HepG2 (cell line): Measurements from ENCODE around the gene CLEC16A. TPM values are rescaled to one million over a fixed set of nuclear protein-coding genes. Genes with fewer than 3 reads are reported as not detected.

Experiments used
- ATF2 ChIP-seq: sonication (generic); formaldehyde crosslinking; IDR thresholded peaks from 2 replicates; pipeline ENCODE4 v1.4.0; 2020; ENCODE audit warnings: missing genetic modification reagents
- FOXK1 ChIP-seq: sonication (generic); formaldehyde crosslinking; IDR thresholded peaks from 2 replicates; pipeline ENCODE4 v1.4.0; 2020; ENCODE audit warnings: low read depth, missing genetic modification reagents, borderline replicate concordance
- HMG20A ChIP-seq: IDR thresholded peaks from 2 replicates; pipeline ENCODE4 v1.6.1; 2016; ENCODE audit warnings: borderline replicate concordance
- KLF15 ChIP-seq: sonication (generic); formaldehyde crosslinking; IDR thresholded peaks from 2 replicates; pipeline ENCODE4 v1.8.1; 2023; ENCODE audit warnings: borderline replicate concordance, mild to moderate bottlenecking, inconsistent platforms, missing genetic modification reagents, mixed read lengths
- KLF9 ChIP-seq: IDR thresholded peaks from 2 replicates; pipeline ENCODE4 v1.6.1; 2016; ENCODE audit warnings: low read depth
- MNT ChIP-seq: fragments of 450-650 bp; IDR thresholded peaks from 2 replicates; pipeline ENCODE4 v1.6.1; 2016
- NFE2L1 ChIP-seq: sonication (generic); formaldehyde crosslinking; IDR thresholded peaks from 2 replicates; pipeline ENCODE4 v1.4.0; 2020; ENCODE audit warnings: missing genetic modification reagents, mild to moderate bottlenecking, borderline replicate concordance
- NFKBIZ ChIP-seq: IDR thresholded peaks from 2 replicates; pipeline ENCODE4 v1.6.1; 2018; ENCODE audit warnings: missing genetic modification reagents, missing compliant biosample characterization
- SALL2 ChIP-seq: sonication (generic); formaldehyde crosslinking; IDR thresholded peaks from 2 replicates; pipeline ENCODE4 v1.8.1; 2023; ENCODE audit warnings: mild to moderate bottlenecking, missing genetic modification reagents, inconsistent platforms
- THYN1 ChIP-seq: sonication (generic); formaldehyde crosslinking; IDR thresholded peaks from 2 replicates; pipeline ENCODE4 v1.8.1; 2023; ENCODE audit warnings: low read depth, mild to moderate bottlenecking, moderate library complexity, missing genetic modification reagents, borderline replicate concordance
- XRCC5 ChIP-seq: fragments of 200-400 bp; formaldehyde crosslinking; optimal IDR thresholded peaks from 2 replicates; pipeline ENCODE3; 2017; ENCODE audit warnings: mild to moderate bottlenecking, low read length
- ZBTB26 ChIP-seq: IDR thresholded peaks from 2 replicates; pipeline ENCODE4 v1.6.1; 2016; ENCODE audit warnings: missing compliant biosample characterization, missing genetic modification reagents, borderline replicate concordance
- ZBTB8A ChIP-seq: sonication (generic); formaldehyde crosslinking; IDR thresholded peaks from 2 replicates; pipeline ENCODE4 v1.4.0; 2020; ENCODE audit warnings: mild to moderate bottlenecking, low read depth, missing genetic modification reagents, borderline replicate concordance
- ZNF276 ChIP-seq: sonication (generic); formaldehyde crosslinking; IDR thresholded peaks from 2 replicates; pipeline ENCODE4 v1.4.0; 2020; ENCODE audit warnings: mild to moderate bottlenecking, low read depth, missing genetic modification reagents
- ZNF296 ChIP-seq: sonication (generic); formaldehyde crosslinking; conservative IDR thresholded peaks from 2 replicates; pipeline ENCODE4 v1.5.0; 2020; ENCODE audit warnings: mild to moderate bottlenecking, missing genetic modification reagents
- ZNF550 ChIP-seq: sonication (generic); formaldehyde crosslinking; IDR thresholded peaks from 2 replicates; pipeline ENCODE4 v1.4.0; 2020; ENCODE audit warnings: mild to moderate bottlenecking, missing genetic modification reagents, borderline replicate concordance
- ZNF564 ChIP-seq: sonication (generic); formaldehyde crosslinking; IDR thresholded peaks from 2 replicates; pipeline ENCODE4 v1.8.1; 2023; ENCODE audit warnings: mild to moderate bottlenecking, missing genetic modification reagents
- ZNF567 ChIP-seq: sonication (generic); formaldehyde crosslinking; IDR thresholded peaks from 2 replicates; pipeline ENCODE4 v1.8.1; 2023; ENCODE audit warnings: mild to moderate bottlenecking, missing genetic modification reagents, borderline replicate concordance
- ZNF784 ChIP-seq: sonication (generic); formaldehyde crosslinking; IDR thresholded peaks from 2 replicates; pipeline ENCODE4 v1.5.1; 2020; ENCODE audit warnings: missing genetic modification reagents, mild to moderate bottlenecking, borderline replicate concordance
- polyA plus RNA-seq, 8 experiments: library from polyadenylated mRNA; depleted of rRNA in 3 of 8; stranded (reverse) in 7 of 8; unstranded in 1 of 8; fragments of >200 nt; fragmentation: Illumina TruSeq in 4 of 8; extraction: Trizol in 4 of 8; gene quantifications; 2 replicates each; pipeline versions ENCODE4 v1.2.1 to v1.2.3, GENCODE V29; 2011 to 2016; ENCODE audit warnings: low read depth in 4 of 8, missing spikeins in 1 of 8, mixed read lengths in 1 of 8; ENCODE audit not compliant: insufficient read depth in 1 of 8
- total RNA-seq, 5 experiments: library from RNA; depleted of rRNA; stranded (reverse); fragments of >200 nt; fragmentation: Illumina TruSeq; extraction: Trizol; gene quantifications; 2 replicates each; pipeline ENCODE4 v1.2.3, GENCODE V29; 2016; ENCODE audit warnings: low read depth in 1 of 5

Gene CLEC16A
- total and polyA plus RNA-seq, 2 of the 13 experiments (the other 11 are each of a cell fraction or from before 2014, with no cell fraction given) = 8.5 to 10.3 TPM

- TF ChIP-seq ZBTB26 = peak; percentile 94
- TF ChIP-seq ZNF784 (CRISPR knock-in tag) = peak; percentile 64; the same call in 1 of the 2 replicates
- peak; percentile 36; the same call in 1 of the 2 replicates for TF ChIP-seq HMG20A (CRISPR knock-in tag)
- TF ChIP-seq XRCC5 = peak; percentile 78
- no peak for TF ChIP-seq THYN1
- no peak for TF ChIP-seq ZNF550 (CRISPR knock-in tag)
- peak; percentile 60; the same call in 1 of the 2 replicates for TF ChIP-seq ZNF276 (CRISPR knock-in tag)
- TF ChIP-seq ZNF567 (CRISPR knock-in tag) = no peak
- TF ChIP-seq NFKBIZ (CRISPR knock-in tag) = peak; percentile 96
- TF ChIP-seq ZBTB8A (CRISPR knock-in tag) = no peak
- no peak for TF ChIP-seq MNT
- peak; percentile 84 for TF ChIP-seq ATF2 (CRISPR knock-in tag)
- 0 out of 2 replicates have a peak, but pooled peaks have one; percentile 51 for TF ChIP-seq NFE2L1
- no peak for TF ChIP-seq KLF9 (CRISPR knock-in tag)
- no peak for TF ChIP-seq KLF15 (CRISPR knock-in tag)
- no peak for TF ChIP-seq SALL2 (CRISPR knock-in tag)
- peak; percentile 49; the same call in 1 of the 2 replicates for TF ChIP-seq FOXK1 (CRISPR knock-in tag)
- peak; percentile 88 for TF ChIP-seq ZNF296
- TF ChIP-seq ZNF564 = 0 out of 2 replicates have a peak, but pooled peaks have one; percentile 69
Observed at GRCh38 chr16:10895053-10895946, 49.1 kb upstream of the CLEC16A start (continued).
